Chondrocyte (in vitro differentiated cells): Measurements from ENCODE around the gene KISS1R. TPM values are rescaled to one million over a fixed set of nuclear protein-coding genes. Genes with fewer than 3 reads are reported as not detected.

ENCODE experiments used
- DNase-seq: peaks from one replicate; pipeline ENCODE4 v3.0.0; 2021; ENCODE audit warnings: mixed read lengths, low spot score
- H3K27ac Mint-ChIP-seq: one replicate; pipeline ENCODE4 v1.8.0; 2021; ENCODE audit warnings: mild to moderate bottlenecking, moderate library complexity, mixed read lengths; ENCODE audit not compliant: unreplicated experiment
- H3K27me3 Mint-ChIP-seq: 2 replicates; pipeline ENCODE4 v1.8.0; 2021; ENCODE audit warnings: low read depth, mixed read lengths
- H3K36me3 Mint-ChIP-seq: 2 replicates; pipeline ENCODE4 v1.8.0; 2021; ENCODE audit warnings: low read depth, mixed read lengths
- H3K4me1 Mint-ChIP-seq: 2 replicates; pipeline ENCODE4 v1.8.0; 2021; ENCODE audit warnings: low read depth, mild to moderate bottlenecking, mixed read lengths
- H3K4me3 Mint-ChIP-seq: one replicate; pipeline ENCODE4 v1.8.0; 2021; ENCODE audit warnings: mild to moderate bottlenecking, moderate library complexity, mixed read lengths; ENCODE audit not compliant: unreplicated experiment
- H3K9me3 Mint-ChIP-seq: 2 replicates; pipeline ENCODE4 v1.8.0; 2021; ENCODE audit warnings: low read depth, mixed read lengths
- total RNA-seq: library from RNA; stranded (reverse); gene quantifications from 3 replicates; pipeline ENCODE4 v1.2.1, GENCODE V29; 2021
- TF ChIP-seq, protein P1 (sequence below): fragments of 200-600 bp; sonication (generic); IDR thresholded peaks from 2 replicates; pipeline ENCODE4 v1.5.0; 2021; ENCODE audit warnings: antibody characterized with exemption, mild to moderate bottlenecking, moderate library complexity

The KISS1R gene
- total RNA-seq, 1 donor from 2014 or later = 0.17 TPM

DNA sequence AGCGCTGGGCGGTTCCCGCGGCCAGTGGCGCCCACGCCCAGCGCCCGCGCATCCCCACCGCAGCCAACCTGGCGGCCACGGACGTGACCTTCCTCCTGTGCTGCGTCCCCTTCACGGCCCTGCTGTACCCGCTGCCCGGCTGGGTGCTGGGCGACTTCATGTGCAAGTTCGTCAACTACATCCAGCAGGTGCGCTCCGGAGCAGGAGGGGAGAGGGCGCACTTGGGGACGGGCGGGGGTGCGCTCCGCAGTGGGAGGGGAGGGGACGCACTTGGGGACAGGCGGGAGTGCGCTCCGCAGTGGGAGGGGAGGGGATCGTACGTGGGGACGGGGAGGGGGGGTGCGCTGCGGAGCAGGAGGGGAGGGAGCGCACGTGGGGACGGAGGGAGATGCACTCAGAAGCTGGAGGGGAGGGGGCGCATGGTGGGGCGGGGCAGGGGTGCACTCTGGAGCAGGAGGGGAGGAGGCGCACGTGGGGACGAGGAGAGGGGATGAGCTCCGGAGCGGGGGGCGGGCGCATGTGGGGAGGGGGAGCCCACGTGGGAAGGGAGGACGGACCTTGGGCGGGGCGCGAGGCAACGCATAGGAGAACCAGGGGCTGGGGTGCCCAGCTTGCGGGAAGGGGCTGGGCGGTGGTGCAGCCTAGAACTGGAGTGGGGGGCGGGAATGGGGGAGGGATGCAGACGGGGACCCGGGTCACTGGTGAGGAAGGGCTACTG is 1.5 kb downstream of the KISS1R start:
- peaks cover 6% of the 10 kb centered on the region for H3K27me3 Mint-ChIP-seq
- TF ChIP-seq, protein P1, sequence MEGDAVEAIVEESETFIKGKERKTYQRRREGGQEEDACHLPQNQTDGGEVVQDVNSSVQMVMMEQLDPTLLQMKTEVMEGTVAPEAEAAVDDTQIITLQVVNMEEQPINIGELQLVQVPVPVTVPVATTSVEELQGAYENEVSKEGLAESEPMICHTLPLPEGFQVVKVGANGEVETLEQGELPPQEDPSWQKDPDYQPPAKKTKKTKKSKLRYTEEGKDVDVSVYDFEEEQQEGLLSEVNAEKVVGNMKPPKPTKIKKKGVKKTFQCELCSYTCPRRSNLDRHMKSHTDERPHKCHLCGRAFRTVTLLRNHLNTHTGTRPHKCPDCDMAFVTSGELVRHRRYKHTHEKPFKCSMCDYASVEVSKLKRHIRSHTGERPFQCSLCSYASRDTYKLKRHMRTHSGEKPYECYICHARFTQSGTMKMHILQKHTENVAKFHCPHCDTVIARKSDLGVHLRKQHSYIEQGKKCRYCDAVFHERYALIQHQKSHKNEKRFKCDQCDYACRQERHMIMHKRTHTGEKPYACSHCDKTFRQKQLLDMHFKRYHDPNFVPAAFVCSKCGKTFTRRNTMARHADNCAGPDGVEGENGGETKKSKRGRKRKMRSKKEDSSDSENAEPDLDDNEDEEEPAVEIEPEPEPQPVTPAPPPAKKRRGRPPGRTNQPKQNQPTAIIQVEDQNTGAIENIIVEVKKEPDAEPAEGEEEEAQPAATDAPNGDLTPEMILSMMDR = no peak

DNA sequence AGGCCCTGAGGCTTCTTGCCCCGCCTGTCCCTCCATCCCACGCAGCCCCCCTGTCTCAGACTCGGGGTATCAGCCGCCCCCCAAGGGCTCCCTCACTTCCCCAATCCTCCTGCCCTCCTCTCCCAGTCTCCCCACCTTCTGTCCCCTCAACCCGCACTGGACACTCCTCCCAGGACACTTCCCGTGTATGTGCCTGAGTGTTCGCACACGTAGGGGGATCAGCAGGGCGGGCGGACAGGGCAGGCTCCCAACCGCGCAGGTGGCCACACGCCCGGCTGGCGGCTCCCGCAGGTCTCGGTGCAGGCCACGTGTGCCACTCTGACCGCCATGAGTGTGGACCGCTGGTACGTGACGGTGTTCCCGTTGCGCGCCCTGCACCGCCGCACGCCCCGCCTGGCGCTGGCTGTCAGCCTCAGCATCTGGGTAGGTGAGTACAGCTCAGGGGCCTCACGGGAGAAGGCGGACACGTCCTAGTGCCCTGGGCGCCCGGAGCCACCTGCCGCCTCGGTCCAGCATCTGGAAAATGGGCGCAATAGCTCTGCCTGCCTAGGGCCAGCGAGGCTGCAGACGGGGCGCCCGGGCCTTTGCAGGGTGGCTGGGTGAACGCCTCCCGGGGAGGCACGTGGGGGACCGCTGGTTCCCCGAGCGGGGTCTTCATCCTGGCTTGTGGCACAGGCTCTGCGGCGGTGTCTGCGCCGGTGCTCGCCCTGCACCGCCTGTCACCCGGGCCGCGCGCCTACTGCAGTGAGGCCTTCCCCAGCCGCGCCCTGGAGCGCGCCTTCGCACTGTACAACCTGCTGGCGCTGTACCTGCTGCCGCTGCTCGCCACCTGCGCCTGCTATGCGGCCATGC is 2.3 kb downstream of the KISS1R start:
- Mint-ChIP-seq H3K9me3 (no peaks in the 10 kb centered on the region), H3K4me3 (no peak overlapping the region), H3K27me3 (peaks cover 6% of the 10 kb centered on the region), H3K27ac (no peak overlapping the region), H3K4me1 (peaks cover 10% of the 10 kb centered on the region), H3K36me3 (no peaks in the 10 kb centered on the region)
- DNase-seq = peak; percentile 87
- TF ChIP-seq, protein P1 = no peak

More for the DNA sequence above, 1.5 kb downstream of the KISS1R start:
- no peak overlapping the region for H3K27ac Mint-ChIP-seq
- H3K4me3 Mint-ChIP-seq = no peak overlapping the region
- H3K9me3 Mint-ChIP-seq = no peaks in the 10 kb centered on the region
- DNase-seq = peak; percentile 75
- H3K4me1 Mint-ChIP-seq = peaks cover 12% of the 10 kb centered on the region
- H3K36me3 Mint-ChIP-seq = no peaks in the 10 kb centered on the region

DNA sequence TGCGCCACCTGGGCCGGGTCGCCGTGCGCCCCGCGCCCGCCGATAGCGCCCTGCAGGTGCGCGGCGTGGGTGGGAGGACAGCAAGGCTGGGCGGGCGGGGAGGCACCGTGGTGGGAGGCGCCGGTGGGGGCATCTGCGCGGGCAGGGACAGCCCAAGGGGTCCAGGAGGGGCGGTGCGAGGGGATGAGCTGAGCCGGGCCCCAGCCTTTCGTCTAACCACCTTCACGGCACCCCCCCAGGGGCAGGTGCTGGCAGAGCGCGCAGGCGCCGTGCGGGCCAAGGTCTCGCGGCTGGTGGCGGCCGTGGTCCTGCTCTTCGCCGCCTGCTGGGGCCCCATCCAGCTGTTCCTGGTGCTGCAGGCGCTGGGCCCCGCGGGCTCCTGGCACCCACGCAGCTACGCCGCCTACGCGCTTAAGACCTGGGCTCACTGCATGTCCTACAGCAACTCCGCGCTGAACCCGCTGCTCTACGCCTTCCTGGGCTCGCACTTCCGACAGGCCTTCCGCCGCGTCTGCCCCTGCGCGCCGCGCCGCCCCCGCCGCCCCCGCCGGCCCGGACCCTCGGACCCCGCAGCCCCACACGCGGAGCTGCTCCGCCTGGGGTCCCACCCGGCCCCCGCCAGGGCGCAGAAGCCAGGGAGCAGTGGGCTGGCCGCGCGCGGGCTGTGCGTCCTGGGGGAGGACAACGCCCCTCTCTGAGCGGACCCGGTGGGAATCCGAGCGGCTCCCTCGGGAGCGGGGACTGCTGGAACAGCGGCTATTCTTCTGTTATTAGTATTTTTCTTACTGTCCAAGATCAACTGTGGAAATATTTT is 3.1 kb downstream of the KISS1R start:
- Mint-ChIP-seq H3K4me3 (no peak overlapping the region), H3K36me3 (no peaks in the 10 kb centered on the region), H3K4me1 (peaks cover 10% of the 10 kb centered on the region), H3K27ac (no peak overlapping the region), H3K27me3 (peaks cover 6% of the 10 kb centered on the region), H3K9me3 (no peaks in the 10 kb centered on the region)
- DNase-seq = peak; percentile 67
- TF ChIP-seq, protein P1 = peak; percentile 8

DNA sequence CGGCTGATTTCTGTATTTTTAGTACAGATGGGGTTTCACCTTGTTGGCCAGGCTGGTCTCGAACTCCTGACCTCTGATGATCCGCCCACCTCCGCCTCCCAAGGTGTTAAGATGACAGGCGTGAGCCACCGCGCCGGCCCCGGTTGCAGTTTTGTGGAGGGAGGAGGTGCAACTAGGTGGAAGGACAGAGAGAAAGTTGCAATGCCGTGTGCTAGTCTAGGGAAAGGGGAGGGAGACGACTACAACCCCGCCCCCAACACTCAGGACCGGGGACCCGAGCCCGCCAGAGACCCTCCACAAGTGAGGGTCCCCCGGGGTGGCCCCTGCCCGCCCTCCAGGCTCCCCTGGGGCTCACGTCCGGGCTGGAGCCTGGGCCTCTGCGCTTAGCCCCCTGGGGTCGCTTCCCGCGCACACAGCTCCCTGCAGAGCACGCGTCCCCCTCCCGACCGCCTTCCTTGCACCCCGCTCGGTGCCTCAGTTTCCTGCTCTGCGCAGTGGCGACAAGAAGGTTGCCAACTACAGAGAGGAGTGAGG is 7.5 kb downstream of the KISS1R start:
- Mint-ChIP-seq H3K9me3 (no peaks in the 10 kb centered on the region), H3K27me3 (peaks cover 4% of the 10 kb centered on the region), H3K4me1 (peaks cover 8% of the 10 kb centered on the region), H3K27ac (no peak overlapping the region), H3K4me3 (peak overlapping the region; percentile 68), H3K36me3 (no peaks in the 10 kb centered on the region)
- DNase-seq = no peak
- TF ChIP-seq, protein P1 = no peak
